B cell (primary cell): ENCODE measurements around the gene RBM19. TPM values are rescaled to one million over a fixed set of nuclear protein-coding genes. Genes with fewer than 3 reads are reported as not detected.

ENCODE experiments used
- ATAC-seq: fragments of 200-7000 bp; cut with Tn5 transposase; one replicate; pipeline ENCODE4 v1.10.0; 2021; ENCODE audit warnings: low read depth, mild to moderate bottlenecking, moderate number of reproducible peaks, moderate library complexity
- CTCF ChIA-PET: fragments of 350-600 bp; sonication (Branson Sonifier 250); formaldehyde crosslinking; loops from one replicate; lab custom pipeline; 2021; ENCODE audit warnings: antibody characterized with exemption, inconsistent platforms; lab: Charles Lee
- POLR2A ChIA-PET: fragments of 350-600 bp; sonication (Branson Sonifier 250); formaldehyde crosslinking; loops from one replicate; lab custom pipeline; 2021; ENCODE audit warnings: antibody characterized with exemption; lab: Charles Lee
- DNase-seq: peaks from one replicate; pipeline ENCODE4 v3.0.0; 2013
- H2AFZ ChIP-seq: 2 replicates; pipeline ENCODE4 v1.6.1; 2012; ENCODE audit warnings: mild to moderate bottlenecking, low read depth, low read length; ENCODE audit not compliant: insufficient read depth, poor library complexity, severe bottlenecking
- H3K27ac ChIP-seq, 2 donors: 1 replicate in 1 of 2; 2 replicates in 1 of 2; pipeline ENCODE4 v1.5.1; 2012 to 2013; ENCODE audit warnings: low read length in 2 of 2, mild to moderate bottlenecking in 2 of 2, moderate library complexity in 1 of 2
- H3K27me3 ChIP-seq, 4 experiments: fragments of 200-600 bp in 1 of 4; sonication (generic) in 1 of 4; replicated peaks in 1 of 4; 1 replicate in 2 of 4; 2 replicates in 2 of 4; pipeline versions ENCODE4 v1.6.1 to v1.7.0; 2013 to 2016; ENCODE audit warnings: low read length in 3 of 4, mild to moderate bottlenecking in 2 of 4, mixed read lengths in 1 of 4, moderate library complexity in 1 of 4; ENCODE audit not compliant: insufficient read depth in 4 of 4, control insufficient read depth in 3 of 4; ENCODE audit errors: control extremely low read depth in 1 of 4
- H3K36me3 ChIP-seq, 2 experiments: replicated peaks in 1 of 2; 1 replicate in 1 of 2; 2 replicates in 1 of 2; pipeline versions ENCODE4 v1.6.1 to v1.7.1; 2013; ENCODE audit warnings: low read length in 1 of 2; ENCODE audit not compliant: insufficient read depth in 2 of 2, control insufficient read depth in 1 of 2; ENCODE audit errors: control extremely low read depth in 1 of 2, extremely low read depth in 1 of 2
- H3K4me1 ChIP-seq, 2 donors: fragments of 200-600 bp in 1 of 2; sonication (generic) in 1 of 2; 1 replicate in 1 of 2; 2 replicates in 1 of 2; pipeline versions ENCODE4 v1.5.1 to v1.6.1; 2013 to 2017; ENCODE audit warnings: low read length in 2 of 2; ENCODE audit not compliant: control insufficient read depth in 2 of 2, insufficient read depth in 2 of 2
- H3K4me2 ChIP-seq: replicated peaks from 2 replicates; pipeline ENCODE3; 2012; ENCODE audit warnings: mild to moderate bottlenecking, low read depth, low read length; ENCODE audit not compliant: poor library complexity, severe bottlenecking
- H3K4me3 ChIP-seq, 5 experiments: fragments of 200-600 bp in 1 of 5; sonication (generic) in 1 of 5; 1 replicate in 3 of 5; 2 replicates in 2 of 5; pipeline versions ENCODE4 v1.5.1 to v1.7.0; 2011 to 2016; ENCODE audit warnings: low read length in 4 of 5, mild to moderate bottlenecking in 4 of 5, low read depth in 2 of 5, control low read depth in 1 of 5, moderate library complexity in 1 of 5; ENCODE audit not compliant: insufficient read depth in 1 of 5; ENCODE audit errors: control extremely low read depth in 1 of 5, extremely low read depth in 1 of 5
- H3K79me2 ChIP-seq: fragments of 200-600 bp; sonication (generic); one replicate; pipeline ENCODE4 v1.6.0; 2016; ENCODE audit warnings: low read length; ENCODE audit not compliant: control insufficient read depth, insufficient read depth
- H3K9ac ChIP-seq: fragments of 200-600 bp; sonication (generic); 2 replicates; pipeline ENCODE4 v1.6.1; 2017; ENCODE audit warnings: mild to moderate bottlenecking, low read length, moderate library complexity
- H3K9me3 ChIP-seq, 3 donors: one replicate each; pipeline versions ENCODE4 v1.6.1 to v1.7.1; 2013; ENCODE audit warnings: low read length in 2 of 3; ENCODE audit not compliant: control insufficient read depth in 2 of 3, insufficient read depth in 1 of 3; ENCODE audit errors: control extremely low read depth in 1 of 3
- H4K20me1 ChIP-seq: 2 replicates; pipeline ENCODE4 v1.6.0; 2012; ENCODE audit warnings: mild to moderate bottlenecking, low read length; ENCODE audit not compliant: insufficient read depth, control insufficient read depth, poor library complexity, severe bottlenecking
- H3K27ac Mint-ChIP-seq: one replicate; pipeline ENCODE4 v1.8.0; 2021; ENCODE audit warnings: mixed read lengths
- H3K27me3 Mint-ChIP-seq: one replicate; pipeline ENCODE4 v1.8.0; 2021; ENCODE audit warnings: mixed read lengths
- H3K4me1 Mint-ChIP-seq: one replicate; pipeline ENCODE4 v1.8.0; 2021; ENCODE audit warnings: mixed read lengths
- H3K4me3 Mint-ChIP-seq: one replicate; pipeline ENCODE4 v1.8.0; 2021; ENCODE audit warnings: mixed read lengths
- H3K9me3 Mint-ChIP-seq: one replicate; pipeline ENCODE4 v1.8.0; 2022; ENCODE audit warnings: mixed read lengths; ENCODE audit not compliant: insufficient read depth
- EZH2 ChIP-seq: IDR thresholded peaks from 2 replicates; pipeline ENCODE4 v1.6.1; 2012; ENCODE audit warnings: borderline replicate concordance, low read depth, mild to moderate bottlenecking, moderate library complexity, low read length; ENCODE audit not compliant: insufficient read depth, poor library complexity, severe bottlenecking
- WGBS: methylation state at CpG from one replicate; pipeline ENCODE4 v1.1.5; 2013; ENCODE audit warnings: missing lambda C conversion rate; ENCODE audit not compliant: insufficient coverage; 5-methylcytosine and 5-hydroxymethylcytosine counted together
- intact Hi-C: fragments of 100-400 bp; cut with micrococcal nuclease; formaldehyde crosslinking; loops from one replicate; pipeline ENCODE4 v1.10.0; 2022
- polyA plus RNA-seq: library from polyadenylated mRNA; depleted of rRNA; stranded (reverse); fragments of >200 nt; gene quantifications from 2 replicates; pipeline ENCODE4 v1.2.3, GENCODE V29; 2012
- total RNA-seq, 2 donors: library from RNA; stranded (reverse); fragments of 120-200 nt in 1 of 2; gene quantifications; 1 replicate in 1 of 2; 2 replicates in 1 of 2; pipeline versions ENCODE4 v1.2.3 to v1.2.4, GENCODE V29; 2013 to 2022
- TF ChIP-seq, protein P1 (sequence below): fragments of 200-600 bp; IDR thresholded peaks from one replicate; pipeline ENCODE4 v1.8.0; 2022; ENCODE audit warnings: antibody characterized with exemption, mild to moderate bottlenecking

The RBM19 gene
- total and polyA plus RNA-seq, 2 donors (not counting 1 experiment from before 2014, with no cell fraction given): 43.1 to 90.0 TPM

DNA sequence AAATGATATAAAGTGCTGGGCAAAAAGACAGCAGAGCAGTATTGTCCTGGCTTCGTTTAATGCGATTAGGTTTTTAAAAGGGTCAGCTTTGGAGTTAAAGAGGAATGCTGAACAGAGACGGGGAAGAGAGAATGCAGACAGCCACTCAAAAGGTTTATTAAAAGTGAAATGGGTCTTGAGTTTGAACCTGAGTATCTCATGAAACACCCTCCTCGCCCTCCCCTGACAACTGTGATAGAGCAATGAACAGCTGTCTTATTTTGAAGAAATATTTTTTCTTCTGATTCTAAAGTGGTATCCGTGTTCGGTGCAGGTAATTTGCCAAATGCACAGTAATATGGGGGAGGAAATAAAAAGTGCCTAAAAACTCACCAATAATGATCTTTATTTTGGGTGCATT lies 73.6 kb downstream of the RBM19 start:
- ChIA-PET POLR2A (no interaction called here), CTCF (no interaction called here)
- H3K4me1 Mint-ChIP-seq: no peaks in the 10 kb centered on the region
- ATAC-seq (no peak), DNase-seq (no peak)
- Histone ChIP-seq H3K27ac (no peak overlapping the region), H3K4me2 (no peak overlapping the region), H2AFZ (no peak overlapping the region), H3K9ac (no peak overlapping the region), H3K4me1 (no peaks in the 10 kb centered on the region), H3K36me3 (peaks cover 7 to 31% of the 10 kb centered on the region in 2 experiments), H3K27me3 (no peaks in the 10 kb centered on the region), H3K9me3 (no peaks in the 10 kb centered on the region), H4K20me1 (no peaks in the 10 kb centered on the region), H3K79me2 (no peaks in the 10 kb centered on the region), H3K4me3 (no peak overlapping the region)
- TF ChIP-seq, protein P1, sequence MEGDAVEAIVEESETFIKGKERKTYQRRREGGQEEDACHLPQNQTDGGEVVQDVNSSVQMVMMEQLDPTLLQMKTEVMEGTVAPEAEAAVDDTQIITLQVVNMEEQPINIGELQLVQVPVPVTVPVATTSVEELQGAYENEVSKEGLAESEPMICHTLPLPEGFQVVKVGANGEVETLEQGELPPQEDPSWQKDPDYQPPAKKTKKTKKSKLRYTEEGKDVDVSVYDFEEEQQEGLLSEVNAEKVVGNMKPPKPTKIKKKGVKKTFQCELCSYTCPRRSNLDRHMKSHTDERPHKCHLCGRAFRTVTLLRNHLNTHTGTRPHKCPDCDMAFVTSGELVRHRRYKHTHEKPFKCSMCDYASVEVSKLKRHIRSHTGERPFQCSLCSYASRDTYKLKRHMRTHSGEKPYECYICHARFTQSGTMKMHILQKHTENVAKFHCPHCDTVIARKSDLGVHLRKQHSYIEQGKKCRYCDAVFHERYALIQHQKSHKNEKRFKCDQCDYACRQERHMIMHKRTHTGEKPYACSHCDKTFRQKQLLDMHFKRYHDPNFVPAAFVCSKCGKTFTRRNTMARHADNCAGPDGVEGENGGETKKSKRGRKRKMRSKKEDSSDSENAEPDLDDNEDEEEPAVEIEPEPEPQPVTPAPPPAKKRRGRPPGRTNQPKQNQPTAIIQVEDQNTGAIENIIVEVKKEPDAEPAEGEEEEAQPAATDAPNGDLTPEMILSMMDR: no peak
- TF ChIP-seq EZH2: no peak
- H3K27ac Mint-ChIP-seq: no peak overlapping the region
- intact Hi-C loops: no loop called here
- 100% methylated on average over 2 of the region's 6 CpGs for WGBS
- no peaks in the 10 kb centered on the region for H3K9me3 Mint-ChIP-seq
- H3K4me3 Mint-ChIP-seq: no peak overlapping the region
- no peaks in the 10 kb centered on the region for H3K27me3 Mint-ChIP-seq

DNA sequence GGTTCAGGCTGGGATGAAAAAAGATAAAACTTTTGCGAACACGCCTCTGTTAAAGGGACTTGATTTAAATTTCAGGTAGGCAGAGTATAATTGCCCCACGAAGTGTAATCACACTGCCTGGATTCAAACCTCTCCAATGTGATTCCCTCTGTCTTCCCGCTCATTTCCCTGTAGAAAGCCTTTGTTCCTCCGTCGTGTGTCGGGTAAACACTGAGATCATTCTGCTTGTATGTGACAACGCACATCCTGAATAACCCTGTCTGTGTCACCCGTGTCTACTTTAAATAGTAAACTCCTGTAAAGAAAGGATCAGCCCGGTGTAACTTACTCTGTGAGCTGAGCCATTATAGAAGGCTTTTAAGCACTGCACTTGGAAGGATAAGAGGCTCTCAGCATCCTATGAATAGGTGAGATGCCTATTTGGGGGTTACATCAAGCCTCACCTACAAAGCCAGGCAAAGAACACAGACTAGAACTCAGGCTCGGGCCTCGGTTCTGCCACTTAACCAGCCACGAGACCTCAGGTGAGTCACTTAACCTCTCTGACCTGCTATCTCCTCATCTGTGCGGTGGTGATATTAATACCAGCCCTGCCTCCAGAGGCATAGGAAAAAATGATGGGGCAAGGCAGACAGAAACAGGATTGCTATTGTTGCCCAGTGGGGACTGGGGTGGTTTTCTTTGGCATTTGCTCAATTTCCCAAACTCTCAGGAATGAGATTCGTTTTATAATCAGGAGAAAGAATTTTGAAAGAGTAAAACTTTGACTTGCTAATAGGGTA lies 74.2 kb downstream of the RBM19 start:
- H3K4me3 Mint-ChIP-seq: no peak overlapping the region
- no peaks in the 10 kb centered on the region for H3K4me1 Mint-ChIP-seq
- no peaks in the 10 kb centered on the region for H3K9me3 Mint-ChIP-seq
- no peak for TF ChIP-seq EZH2
- TF ChIP-seq, protein P1: no peak
- H3K4me2 ChIP-seq: no peak overlapping the region
- no peaks in the 10 kb centered on the region for H4K20me1 ChIP-seq
- DNase-seq (no peak), ATAC-seq (no peak)
- H3K4me1 ChIP-seq: no peaks in the 10 kb centered on the region
- H3K4me3 ChIP-seq: no peak overlapping the region
- H3K9me3 ChIP-seq: no peaks in the 10 kb centered on the region
- H3K79me2 ChIP-seq: no peaks in the 10 kb centered on the region
- no peak overlapping the region for H2AFZ ChIP-seq
- H3K27ac ChIP-seq: no peak overlapping the region
- no peak overlapping the region for H3K9ac ChIP-seq
- H3K27me3 Mint-ChIP-seq: no peaks in the 10 kb centered on the region
- intact Hi-C loops: no loop called here
- 98% methylated on average over 11 of the region's 15 CpGs for WGBS
- peaks cover 7 to 31% of the 10 kb centered on the region in 2 experiments for H3K36me3 ChIP-seq
- CTCF ChIA-PET: no interaction called here
- POLR2A ChIA-PET: no interaction called here
- no peaks in the 10 kb centered on the region for H3K27me3 ChIP-seq
- H3K27ac Mint-ChIP-seq: no peak overlapping the region
